ENCODE results near the gene PLPP2.
A peak's percentile ranks its signal among the peaks of the same experiment; 100 is the strongest.

PLPP2 gene

DNA sequence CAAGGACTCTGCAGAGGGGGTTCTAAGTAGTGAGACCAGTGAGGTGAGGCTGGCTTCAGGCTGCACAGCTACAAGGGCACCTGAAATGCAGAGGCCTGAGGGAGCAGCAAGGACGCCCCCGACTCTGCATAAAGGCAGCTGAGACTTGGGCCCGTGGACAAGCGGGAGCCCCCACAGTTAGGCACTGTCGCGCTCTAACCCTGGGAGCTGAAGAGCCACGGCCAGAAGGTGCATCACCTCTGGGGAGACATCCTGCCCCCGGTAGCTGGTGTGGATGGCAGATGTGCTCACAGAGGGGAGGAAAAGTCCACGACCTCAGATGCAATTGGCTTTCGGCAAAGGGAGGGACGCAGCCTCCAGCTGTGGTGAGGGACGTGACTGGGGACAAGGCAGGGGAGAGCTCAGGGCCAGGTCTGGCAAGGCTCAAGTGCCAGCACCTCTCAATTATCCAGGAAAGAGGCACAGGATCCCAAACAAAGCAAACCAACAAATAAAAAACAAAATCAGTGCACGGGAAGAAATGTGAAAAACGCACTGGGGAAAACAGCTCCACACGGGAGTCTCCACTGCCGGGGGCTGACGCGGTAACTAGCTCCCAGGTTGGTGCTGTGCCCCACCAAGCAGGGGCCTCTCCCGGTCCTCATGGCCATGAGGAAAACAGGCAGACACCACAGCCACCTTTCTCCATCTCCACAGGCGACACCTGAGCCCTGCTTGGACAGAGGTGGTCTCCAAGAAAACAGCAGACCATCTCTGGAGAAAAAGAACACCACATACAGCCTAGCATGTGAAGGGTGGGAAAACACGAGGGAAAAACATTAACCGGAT is 23.0 kb upstream of the PLPP2 start:
- no peak for DNase-seq

- DNase-seq, result no peak
Measured at GRCh38 chr19:313169-313987, 22.2 kb upstream of the PLPP2 start.

DNA sequence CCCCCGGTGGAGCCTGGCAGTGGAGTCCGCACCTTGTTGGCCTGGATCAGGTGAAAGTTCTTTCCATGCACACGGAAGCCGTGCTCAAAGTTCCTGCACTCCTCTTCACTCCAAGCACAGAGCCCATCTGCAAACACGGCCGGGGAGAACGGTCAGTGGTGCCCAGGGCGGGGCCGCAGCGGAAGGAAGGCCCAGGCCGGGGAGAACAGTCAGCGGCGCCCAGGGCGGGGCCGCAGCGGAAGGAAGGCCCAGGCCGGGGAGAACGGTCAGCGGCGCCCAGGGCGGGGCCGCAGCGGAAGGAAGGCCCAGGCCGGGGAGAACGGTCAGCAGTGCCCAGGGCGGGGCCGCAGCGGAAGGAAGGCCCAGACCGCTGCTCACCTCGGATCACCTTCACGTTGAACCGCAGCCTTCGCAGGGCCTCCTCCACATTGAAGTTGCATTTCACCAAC is 20.6 kb upstream of the PLPP2 start:
- DNase-seq, result no peak

DNA sequence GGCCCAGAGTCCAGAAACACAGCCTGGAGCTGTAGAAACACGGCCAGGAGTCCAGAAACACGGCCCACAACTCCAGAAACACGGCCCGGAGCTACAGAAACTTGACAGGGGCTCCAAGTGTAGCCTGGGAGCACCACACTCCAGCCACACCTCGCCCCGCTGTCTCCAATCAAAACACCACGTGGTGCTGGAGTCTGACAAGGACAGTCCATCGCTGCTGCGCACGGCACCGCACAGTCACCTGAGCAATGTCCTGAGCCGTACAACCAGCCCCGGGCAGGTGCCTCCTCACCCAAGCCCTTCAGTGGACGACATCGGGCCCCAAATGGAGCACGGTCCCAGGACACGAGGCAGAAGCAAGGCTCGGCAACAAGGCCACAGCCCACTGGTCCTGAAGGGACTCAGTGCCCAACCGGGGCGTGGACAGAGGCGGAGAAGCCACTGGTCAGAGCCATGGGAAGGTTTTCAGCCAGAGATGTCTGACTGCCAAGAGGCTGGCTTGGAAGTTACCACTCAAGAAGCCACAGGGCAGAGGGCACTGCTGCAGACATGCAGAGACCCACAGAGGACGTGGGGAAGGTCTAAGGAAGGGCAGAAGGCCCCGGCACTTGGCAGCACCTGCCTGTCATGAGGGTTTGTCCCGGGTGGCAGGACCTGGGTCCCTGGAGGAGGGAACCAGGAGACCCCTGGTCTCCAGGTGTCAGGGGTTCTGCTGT is 19.7 kb upstream of the PLPP2 start:
- DNase-seq, result no peak

DNA sequence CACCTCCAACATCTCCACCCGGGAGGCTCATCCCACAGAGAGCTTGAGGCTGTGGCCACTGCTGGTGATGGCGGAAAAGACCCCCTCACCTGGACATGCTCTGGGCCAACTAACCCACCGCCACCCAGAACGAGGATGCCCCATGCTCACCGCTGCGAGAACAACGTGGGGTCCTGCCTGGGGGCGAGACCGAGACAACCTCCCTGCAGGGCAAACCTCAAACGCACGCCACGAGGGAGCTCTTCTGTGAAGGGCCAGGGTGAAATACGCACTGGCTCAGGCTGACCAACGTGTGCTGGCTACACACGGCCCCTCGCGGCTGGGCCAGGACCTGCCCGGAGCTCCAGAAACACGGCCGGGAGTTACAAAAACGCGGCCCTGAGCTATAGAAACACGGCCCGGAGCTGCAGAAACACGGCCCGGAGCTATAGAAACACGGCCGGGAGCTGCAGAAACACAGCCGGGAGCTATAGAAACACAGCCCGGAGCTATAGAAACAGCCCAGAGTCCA is 19.0 kb upstream of the PLPP2 start:
- no peak for DNase-seq

GRCh38 chr19:309206-309565 is 18.0 kb upstream of the PLPP2 start:
- DNase-seq, result no peak

GRCh38 chr19:308471-309205 is 17.4 kb upstream of the PLPP2 start:
- DNase-seq, result no peak

- DNase-seq, result no peak
Measured at GRCh38 chr19:307793-308420, 16.7 kb upstream of the PLPP2 start.

DNA sequence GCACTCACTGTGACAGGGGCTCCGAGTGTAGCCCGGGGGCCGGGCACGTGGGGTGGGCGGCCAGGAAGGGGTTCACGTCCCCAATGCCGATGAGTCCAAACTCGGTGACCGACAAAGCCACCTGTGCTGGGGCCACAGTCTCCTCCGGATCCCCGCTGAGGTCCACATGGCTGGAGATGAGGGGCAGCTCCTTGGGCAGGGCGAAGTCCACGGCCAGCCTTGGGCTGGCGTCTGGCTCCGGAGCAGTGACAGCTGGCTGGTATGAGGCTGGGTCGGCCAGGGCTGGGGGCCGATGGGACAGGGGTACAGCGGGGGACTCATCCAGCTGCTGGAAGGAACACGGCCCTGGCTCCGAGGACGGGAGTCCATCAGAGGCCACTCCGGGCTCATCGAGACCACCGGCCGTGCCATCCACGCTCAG is 15.9 kb upstream of the PLPP2 start:
- DNase-seq, result no peak

DNA sequence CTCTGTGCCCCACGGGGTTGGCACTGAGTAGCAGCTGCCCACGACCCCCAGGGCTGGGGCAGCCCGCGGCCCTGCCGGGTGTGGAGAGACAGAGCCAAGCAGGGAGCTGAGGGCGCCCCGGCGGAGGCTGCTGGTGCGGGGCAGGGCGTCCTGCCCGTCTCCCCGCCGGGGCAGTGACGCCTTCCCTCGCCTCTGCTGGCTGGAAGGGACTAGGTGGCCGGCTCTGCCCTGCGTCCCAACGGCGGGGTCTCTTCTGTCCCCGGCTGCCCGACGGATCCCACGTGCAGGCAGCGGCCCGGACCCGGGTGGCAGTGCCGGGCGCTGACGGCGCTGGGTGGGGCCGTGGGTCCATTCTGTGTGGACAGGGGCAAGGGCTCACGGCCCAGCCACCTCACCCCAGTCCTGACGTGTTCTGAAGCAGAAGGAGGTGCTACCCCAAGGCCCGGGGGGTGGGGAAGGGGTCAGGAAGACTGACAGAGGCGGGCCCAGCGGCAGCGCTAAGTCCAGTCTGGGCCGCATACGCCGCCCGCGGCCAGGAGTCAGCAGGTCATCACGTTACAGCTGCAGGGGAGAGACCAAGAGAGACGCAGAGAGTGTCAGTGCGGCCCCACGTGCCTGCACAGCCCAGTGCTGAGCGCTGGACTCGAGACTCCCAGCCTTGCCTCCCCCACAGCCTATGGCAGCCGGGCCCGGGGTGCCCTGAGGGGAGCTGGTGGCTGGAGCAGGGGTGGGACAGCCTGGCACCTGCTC is 15.1 kb upstream of the PLPP2 start:
- no peak for DNase-seq

- no peak for DNase-seq
Measured at GRCh38 chr19:305240-306150, 14.3 kb upstream of the PLPP2 start.

- DNase-seq, result peak; percentile 30
Measured at GRCh38 chr19:296476-297225, 5.4 kb upstream of the PLPP2 start.

GRCh38 chr19:295687-296370 is 4.6 kb upstream of the PLPP2 start:
- DNase-seq, result peak; percentile 27

DNA sequence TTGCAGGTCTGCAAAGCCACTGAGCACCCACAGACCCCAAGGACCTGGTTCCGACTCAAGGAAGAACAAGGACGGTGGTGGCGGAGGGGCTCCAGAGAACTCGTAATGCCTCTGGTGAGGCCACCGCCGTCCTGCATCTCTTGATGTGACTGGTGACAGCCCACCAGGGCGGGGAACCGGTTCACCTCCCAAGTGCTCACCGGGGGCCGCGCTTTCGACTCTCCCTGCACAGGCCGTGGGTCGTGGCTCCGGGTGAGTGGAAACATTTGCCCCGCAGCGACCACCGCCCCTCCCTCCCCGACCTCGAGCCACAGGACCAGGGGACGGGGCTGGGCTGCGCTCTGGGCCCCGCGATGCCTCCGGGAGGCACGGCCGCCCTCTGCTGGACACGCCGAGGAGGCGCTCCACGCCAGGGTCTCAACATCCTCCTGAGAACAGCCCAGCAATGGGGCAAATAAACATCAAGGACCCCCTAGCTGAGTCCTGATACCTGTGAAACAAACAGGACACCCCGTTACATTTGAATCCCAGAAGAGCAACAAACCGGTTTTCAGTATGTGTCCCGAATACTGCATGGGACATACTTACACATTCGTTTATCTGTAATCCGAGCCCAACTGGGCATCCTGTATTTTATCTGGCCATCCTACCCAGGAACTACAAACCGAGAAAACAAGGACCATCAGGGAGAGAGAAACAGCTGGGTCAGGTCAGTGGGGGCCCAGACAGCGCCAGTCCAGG is 3.9 kb upstream of the PLPP2 start:
- peak; percentile 50 for DNase-seq

DNA sequence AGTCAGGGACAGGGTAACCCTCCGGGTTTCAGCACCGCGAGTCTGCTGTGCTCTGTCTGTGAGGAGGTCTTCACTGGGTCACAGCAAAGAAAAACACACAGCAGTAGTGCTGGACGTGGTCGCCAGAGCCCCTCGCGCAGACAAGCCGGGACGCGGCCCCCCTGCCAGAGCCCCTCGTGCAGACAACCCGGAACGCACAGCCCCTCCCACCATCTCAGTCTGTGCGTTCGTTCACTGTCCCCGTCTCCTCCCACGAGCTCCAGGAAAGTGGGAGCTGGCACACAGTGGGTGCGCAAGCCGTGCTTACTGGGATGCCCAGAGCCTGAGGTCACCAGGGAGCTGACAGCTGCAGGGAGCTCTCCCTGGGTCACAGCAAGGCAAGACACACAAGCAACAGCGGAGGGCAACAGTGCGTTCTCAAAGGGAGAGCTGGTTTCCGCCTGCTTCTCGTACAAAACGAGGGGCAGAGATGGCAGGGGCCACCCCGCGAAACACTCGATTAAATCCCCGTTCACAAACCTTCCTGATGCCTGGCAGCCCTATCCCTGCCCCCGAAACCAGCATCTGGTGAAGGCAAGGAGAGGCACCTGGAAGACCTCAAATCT is 3.2 kb upstream of the PLPP2 start:
- peak; percentile 48 for DNase-seq

DNA sequence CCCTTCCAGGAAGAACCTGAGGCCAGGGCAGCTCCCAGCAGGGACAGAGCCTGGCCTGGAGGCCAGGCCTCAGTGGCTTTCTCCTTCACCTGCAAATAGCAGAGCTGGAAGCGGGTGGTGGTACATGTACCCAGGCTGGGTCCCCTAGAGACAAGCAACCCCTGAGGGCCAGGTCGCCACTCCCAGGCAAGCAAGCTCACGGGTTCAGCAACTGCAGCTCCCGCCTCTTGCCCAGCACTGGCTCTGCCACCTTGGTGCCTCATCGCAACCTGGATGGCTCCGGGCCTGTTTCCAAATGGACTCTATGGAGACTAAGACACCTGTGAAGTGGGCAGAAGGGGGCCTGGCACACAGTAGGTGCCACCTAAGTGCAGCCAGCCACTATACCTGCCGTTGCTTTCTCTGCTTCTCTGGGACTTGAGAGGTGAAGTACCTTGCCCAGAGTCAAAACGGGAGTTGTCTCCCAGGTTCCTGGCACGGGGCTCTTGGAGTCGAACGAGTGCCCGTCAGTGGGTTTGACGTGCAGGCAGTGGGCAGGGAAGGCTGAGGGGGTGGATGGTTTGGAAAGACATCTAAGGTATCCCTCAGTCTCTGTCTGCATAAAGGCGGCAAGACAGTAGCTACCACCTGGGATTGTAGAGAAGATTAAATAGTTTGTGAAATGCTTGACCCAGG is 2.4 kb upstream of the PLPP2 start:
- no peak for DNase-seq

DNA sequence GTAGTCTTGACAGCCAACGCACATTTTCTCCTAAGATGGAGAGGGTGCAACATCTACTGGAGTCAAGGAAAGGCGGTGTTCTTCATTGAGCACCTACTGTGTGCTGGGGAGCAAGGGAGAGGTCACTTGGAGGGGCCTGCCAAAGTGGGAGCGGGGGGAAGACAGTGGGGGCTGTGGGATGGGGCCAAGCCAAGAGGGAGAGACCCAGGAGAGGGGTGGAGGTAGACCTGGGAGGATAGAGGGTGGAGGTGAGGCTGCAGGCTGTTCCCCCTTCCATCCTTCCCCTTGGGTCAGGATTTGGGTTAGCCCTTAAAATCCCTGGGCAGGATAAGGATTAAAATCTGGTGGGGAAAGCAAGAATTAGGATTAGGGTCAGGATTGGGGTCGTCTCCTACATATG is 1.7 kb upstream of the PLPP2 start:
- no peak for DNase-seq

Data from right forelimb (tissue), 1 donor.